GM18520 (cell line): ENCODE data around the gene APPBP2.
"Not testable (repeated sequence)": the region's sequence is repeated elsewhere in the genome, so short reads cannot be mapped to it uniquely, and the experiment has no call there.

Experiments
- ATAC-seq: cut with Tn5 transposase; IDR thresholded peaks from one replicate; pipeline ENCODE4 v1.9.1; 2021; ENCODE audit not compliant: unreplicated experiment

The APPBP2 gene, protein sequence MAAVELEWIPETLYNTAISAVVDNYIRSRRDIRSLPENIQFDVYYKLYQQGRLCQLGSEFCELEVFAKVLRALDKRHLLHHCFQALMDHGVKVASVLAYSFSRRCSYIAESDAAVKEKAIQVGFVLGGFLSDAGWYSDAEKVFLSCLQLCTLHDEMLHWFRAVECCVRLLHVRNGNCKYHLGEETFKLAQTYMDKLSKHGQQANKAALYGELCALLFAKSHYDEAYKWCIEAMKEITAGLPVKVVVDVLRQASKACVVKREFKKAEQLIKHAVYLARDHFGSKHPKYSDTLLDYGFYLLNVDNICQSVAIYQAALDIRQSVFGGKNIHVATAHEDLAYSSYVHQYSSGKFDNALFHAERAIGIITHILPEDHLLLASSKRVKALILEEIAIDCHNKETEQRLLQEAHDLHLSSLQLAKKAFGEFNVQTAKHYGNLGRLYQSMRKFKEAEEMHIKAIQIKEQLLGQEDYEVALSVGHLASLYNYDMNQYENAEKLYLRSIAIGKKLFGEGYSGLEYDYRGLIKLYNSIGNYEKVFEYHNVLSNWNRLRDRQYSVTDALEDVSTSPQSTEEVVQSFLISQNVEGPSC

DNA sequence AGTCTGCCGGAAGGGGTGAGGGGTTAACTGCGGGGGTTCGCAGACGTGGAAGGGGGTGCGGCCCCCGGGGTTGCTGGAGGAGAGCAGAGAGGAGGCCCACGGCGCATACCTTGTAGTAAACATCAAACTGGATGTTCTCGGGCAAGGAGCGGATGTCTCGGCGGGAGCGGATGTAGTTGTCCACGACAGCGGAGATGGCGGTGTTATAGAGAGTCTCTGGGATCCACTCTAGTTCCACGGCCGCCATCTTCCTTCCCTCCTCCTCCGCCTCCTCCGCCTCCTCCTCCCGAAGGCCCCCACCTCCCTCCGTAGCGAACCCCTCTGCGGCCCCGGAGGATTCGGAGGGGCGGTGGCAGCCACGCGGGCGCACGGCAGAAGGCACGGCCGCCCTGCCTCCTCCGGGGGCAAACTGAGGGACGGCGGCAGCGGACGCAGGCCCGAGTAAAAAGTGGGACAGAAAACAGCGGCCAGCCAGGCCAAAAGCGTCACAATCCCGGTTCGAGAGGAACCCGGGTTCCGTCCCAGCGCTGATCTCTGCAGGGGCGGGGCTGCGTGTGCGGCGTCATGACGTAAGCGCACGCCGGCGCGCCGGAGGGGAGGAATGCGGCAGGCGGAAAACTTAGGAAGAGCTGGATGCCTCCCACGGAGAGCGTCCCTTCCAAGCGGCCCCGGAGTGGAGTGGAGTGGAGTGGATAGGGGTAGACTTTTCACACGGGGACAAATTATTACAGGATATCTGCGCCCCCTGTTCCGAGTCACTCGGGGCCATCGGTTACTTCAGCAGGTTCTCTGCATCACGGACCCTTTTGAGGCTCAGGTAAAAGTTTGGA is at the start of gene APPBP2:
APPBP2 (minus strand) TSS at position 558 of the 830 bp plus-strand sequence; CDS start at position 247, 311 bp downstream.
- peak; percentile 86 for ATAC-seq

- ATAC-seq, result no peak
These were observed 47.4 kb upstream of the APPBP2 start for GRCh38 chr17:60573236-60574051.

DNA sequence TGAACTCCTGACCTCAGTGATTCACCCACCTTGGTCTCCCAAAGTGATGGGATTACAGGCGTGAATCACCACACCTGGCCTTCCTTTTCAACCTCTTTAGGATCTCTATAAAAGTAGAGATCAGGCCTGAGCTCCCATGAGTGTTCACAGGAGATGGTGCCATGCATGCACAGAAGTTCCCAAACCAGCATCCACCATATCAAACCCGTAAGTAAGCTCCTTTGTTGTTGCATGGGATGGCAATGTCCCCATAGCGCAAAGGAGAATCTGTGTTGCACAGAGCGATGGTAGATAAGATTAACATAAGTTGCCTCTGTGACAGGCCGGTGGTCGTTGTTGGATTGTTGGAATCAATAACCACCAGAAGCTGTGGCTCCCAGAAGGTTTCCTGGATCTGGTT is 39.2 kb upstream of the APPBP2 start:
- no peak for ATAC-seq

GRCh38 chr17:60563743-60564142 is 37.7 kb upstream of the APPBP2 start:
- no peak for ATAC-seq

DNA sequence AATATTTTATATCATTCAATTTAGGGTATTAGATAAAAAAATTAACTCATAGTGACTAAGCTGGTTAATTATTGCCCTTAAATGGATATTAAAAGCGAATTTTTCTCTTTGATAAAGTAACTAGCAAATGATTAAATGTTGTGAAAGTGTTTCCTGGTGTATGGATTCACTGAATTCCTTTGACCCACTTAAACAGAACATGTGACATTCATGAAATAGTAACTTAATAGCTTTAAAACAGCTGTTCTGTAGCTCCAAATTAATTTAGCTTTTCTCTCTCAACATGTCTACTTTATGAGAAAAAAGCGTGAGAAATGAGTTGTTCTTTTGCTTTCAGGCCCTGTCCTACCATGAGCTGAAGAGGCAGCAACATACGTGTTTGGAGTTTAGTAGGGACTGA is 36.4 kb upstream of the APPBP2 start:
- no peak for ATAC-seq

- ATAC-seq, result no peak
These were observed 34.8 kb upstream of the APPBP2 start for GRCh38 chr17:60560860-60561257.

DNA sequence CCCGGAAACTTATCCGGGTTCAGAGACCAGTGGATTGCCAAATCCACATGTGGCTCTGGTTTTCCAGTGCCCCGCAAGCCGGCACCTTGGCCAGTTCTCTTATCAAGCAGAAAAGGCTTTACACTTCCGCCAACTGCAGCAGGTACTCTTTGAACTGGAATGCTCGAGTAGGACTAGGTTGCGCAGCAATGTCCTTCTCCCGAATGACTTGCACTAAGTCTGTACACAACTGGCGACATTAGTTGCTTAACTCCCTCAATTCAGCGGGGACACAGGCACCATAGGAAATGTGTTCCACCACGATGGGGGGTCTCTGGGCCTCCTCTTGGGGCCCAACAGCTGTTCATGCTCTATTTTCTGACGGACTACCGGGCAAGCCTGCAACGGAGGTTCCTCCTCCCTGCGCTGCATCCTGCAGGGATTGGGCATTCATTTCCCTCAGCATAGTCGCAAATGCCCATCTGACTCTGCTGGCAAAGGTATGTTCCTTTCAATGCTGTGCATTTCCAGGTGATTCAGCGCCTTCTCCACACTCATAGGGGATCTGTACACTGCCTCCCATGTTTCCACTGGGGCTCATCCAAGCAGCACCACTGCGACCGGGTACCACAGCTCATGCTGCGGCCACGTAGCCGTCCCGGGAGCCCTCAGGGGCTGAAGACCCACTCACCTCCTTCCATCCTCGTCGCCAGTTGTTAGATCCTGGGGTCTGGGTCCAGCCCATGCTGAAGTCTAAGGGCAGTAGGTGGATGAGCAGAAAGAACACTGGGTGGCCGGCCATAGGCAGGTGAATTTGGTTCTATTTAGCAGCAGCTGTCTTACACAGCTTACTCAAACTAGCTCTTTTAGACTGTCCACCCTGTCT is 34.2 kb upstream of the APPBP2 start:
- no peak for ATAC-seq

- ATAC-seq, result no peak
These were observed 33.6 kb upstream of the APPBP2 start for GRCh38 chr17:60559659-60559994.

DNA sequence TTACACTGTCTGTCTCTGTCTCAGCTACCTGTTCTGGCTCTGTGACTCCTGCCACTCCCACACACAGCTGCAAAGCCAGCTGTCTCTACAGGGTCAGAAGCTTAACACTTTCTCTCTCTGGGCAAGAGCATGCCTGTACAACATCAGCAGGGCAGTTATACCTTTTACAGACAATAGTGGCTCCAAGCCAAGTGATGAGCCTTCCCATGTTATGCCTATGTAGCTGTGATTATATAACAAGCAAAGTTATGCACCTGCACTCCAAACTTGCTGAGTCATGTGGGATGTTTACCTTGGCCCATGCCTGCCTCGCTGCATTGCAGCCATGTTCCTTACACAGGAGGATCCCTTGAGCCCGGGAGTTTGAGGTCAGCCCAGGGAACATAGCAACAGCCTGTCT is 31.8 kb upstream of the APPBP2 start:
- ATAC-seq, result no peak

GRCh38 chr17:60555786-60556185 is 29.7 kb upstream of the APPBP2 start:
- no peak for ATAC-seq

DNA sequence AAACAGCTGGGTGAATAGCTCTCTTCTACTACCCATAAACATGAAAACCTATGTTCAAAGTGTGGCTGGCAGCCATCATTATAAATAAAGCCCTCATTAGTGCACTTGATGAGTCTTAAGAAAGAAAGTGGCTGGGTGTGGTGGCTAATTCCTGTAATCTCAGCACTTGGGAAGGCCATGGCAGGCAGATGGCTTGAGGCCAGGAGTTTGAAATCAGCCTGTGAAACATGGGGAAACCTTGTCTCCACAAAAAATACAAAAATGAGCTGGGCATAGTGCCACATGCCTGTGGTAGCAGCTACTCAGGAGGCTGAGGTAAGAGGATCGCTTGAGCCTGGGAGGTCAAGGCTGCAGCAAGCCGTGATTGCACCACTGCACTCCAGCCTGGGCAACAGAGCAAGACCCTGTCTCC is 28.3 kb upstream of the APPBP2 start:
- no peak for ATAC-seq

GRCh38 chr17:60552255-60552654 is 26.2 kb upstream of the APPBP2 start:
- not testable (repeated sequence) for ATAC-seq

- no peak for ATAC-seq
These were observed 22.9 kb upstream of the APPBP2 start for GRCh38 chr17:60548990-60549389.

GRCh38 chr17:60545465-60546191 is 19.6 kb upstream of the APPBP2 start:
- ATAC-seq, result no peak

- no peak for ATAC-seq
These were observed 16.0 kb upstream of the APPBP2 start for GRCh38 chr17:60542071-60542470.

DNA sequence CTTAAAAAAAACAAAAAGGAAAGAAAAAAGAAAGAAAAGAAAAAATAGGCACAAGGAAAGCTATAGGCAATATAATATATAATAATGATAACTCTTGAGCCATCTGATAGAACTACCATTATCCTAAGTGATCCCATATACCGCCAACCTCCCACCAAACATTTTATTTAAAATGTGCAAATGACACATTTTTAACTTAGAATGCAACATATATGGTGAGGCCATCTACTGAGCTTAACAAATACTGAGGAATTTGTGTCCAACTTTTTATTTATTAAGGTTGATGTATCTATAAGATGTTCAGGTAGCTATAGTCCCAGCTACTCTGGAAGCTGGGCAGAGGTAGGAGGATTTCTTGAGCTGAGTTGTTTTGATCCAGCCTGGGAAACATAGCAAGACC is 14.4 kb upstream of the APPBP2 start:
- ATAC-seq, result no peak

- ATAC-seq, result no peak
These were observed 13.8 kb upstream of the APPBP2 start for GRCh38 chr17:60539807-60540206.

DNA sequence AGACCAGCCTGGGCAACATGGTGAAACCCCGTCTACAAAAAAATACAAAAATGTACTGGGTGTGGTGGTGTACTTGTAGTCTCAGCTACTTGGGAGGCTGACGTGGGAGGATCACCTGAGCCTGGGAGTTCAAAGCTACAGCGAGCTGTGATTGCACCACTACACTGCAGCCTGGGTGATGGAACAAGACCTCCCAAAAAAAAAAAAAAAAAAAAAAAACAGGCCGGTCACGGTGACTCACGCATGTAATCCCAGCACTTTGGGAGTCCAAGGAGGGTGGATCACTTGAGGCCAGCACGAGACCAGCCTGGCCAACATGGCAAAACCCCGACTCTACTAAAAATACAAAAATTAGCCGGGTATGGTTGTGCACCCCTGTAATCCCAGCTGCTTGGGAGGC is 12.7 kb upstream of the APPBP2 start:
- ATAC-seq, result no peak
